ENCODE results near the gene MAP1S.

DNA sequence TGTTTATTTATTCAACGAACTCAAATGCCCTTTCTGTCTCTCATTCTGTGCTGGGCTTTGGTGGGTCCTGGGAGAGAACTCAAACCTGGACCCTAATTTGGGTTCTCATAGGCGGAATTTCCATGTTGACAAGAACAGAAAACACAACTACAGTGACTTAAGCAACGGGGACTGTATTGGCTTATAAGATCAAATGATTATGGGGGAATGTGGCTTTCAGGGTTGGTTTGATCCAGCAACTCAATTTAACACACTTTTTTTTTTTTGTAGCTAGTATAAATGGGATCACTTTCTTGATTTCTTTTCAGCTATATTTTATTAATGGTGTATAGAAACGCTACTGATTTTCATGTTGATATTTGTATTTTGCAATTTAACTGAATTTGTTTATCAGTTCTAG lies 41.9 kb downstream of the MAP1S start:
- TF ChIP-seq, protein P1, sequence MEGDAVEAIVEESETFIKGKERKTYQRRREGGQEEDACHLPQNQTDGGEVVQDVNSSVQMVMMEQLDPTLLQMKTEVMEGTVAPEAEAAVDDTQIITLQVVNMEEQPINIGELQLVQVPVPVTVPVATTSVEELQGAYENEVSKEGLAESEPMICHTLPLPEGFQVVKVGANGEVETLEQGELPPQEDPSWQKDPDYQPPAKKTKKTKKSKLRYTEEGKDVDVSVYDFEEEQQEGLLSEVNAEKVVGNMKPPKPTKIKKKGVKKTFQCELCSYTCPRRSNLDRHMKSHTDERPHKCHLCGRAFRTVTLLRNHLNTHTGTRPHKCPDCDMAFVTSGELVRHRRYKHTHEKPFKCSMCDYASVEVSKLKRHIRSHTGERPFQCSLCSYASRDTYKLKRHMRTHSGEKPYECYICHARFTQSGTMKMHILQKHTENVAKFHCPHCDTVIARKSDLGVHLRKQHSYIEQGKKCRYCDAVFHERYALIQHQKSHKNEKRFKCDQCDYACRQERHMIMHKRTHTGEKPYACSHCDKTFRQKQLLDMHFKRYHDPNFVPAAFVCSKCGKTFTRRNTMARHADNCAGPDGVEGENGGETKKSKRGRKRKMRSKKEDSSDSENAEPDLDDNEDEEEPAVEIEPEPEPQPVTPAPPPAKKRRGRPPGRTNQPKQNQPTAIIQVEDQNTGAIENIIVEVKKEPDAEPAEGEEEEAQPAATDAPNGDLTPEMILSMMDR (conservative IDR thresholded peaks at IDR 0.05; ENCODE audit: low read depth, low read length): no peak
- TF ChIP-seq RAD21 (IDR thresholded peaks at IDR 0.05; ENCODE audit: low read length) (no peak), CHD1 (IDR thresholded peaks at IDR 0.05; ENCODE audit: low read depth, low read length) (no peak), BHLHE40 (IDR thresholded peaks at IDR 0.05; ENCODE audit: low read depth, low read length) (no peak), POLR2A (IDR thresholded peaks at IDR 0.05; ENCODE audit: low read depth, low read length) (no peak), RFX5 (IDR thresholded peaks at IDR 0.05; ENCODE audit: low read depth, low read length) (no peak), MAZ (IDR thresholded peaks at IDR 0.05; ENCODE audit: borderline replicate concordance, low read depth, low read length) (no peak), NFE2L2 (IDR thresholded peaks at IDR 0.05; ENCODE audit: low read depth, low read length) (no peak), CEBPB (IDR thresholded peaks at IDR 0.05; ENCODE audit: low read depth, low read length) (no peak), SMC3 (IDR thresholded peaks at IDR 0.05; ENCODE audit: low read depth, low read length) (no peak), MXI1 (IDR thresholded peaks at IDR 0.05; ENCODE audit: borderline replicate concordance, low read depth, low read length) (no peak), RCOR1 (IDR thresholded peaks at IDR 0.05; ENCODE audit: insufficient replicate concordance, low read length) (no peak)
- TF ChIP-seq, protein P2, sequence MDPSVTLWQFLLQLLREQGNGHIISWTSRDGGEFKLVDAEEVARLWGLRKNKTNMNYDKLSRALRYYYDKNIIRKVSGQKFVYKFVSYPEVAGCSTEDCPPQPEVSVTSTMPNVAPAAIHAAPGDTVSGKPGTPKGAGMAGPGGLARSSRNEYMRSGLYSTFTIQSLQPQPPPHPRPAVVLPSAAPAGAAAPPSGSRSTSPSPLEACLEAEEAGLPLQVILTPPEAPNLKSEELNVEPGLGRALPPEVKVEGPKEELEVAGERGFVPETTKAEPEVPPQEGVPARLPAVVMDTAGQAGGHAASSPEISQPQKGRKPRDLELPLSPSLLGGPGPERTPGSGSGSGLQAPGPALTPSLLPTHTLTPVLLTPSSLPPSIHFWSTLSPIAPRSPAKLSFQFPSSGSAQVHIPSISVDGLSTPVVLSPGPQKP (IDR thresholded peaks at IDR 0.05; ENCODE audit: borderline replicate concordance, low read depth, low read length): no peak
